ENCODE measurements around the gene ADGRF1. TPM values are rescaled to one million over a fixed set of nuclear protein-coding genes. Genes with fewer than 3 reads are reported as not detected.
A peak's percentile ranks its signal among the peaks of the same experiment; 100 is the strongest.
"Not testable (repeated sequence)": the region's sequence is repeated elsewhere in the genome, so short reads cannot be mapped to it uniquely, and the experiment has no call there.

Gene ADGRF1
- total RNA-seq, 1 donor from 2014 or later = 12.9 TPM

DNA sequence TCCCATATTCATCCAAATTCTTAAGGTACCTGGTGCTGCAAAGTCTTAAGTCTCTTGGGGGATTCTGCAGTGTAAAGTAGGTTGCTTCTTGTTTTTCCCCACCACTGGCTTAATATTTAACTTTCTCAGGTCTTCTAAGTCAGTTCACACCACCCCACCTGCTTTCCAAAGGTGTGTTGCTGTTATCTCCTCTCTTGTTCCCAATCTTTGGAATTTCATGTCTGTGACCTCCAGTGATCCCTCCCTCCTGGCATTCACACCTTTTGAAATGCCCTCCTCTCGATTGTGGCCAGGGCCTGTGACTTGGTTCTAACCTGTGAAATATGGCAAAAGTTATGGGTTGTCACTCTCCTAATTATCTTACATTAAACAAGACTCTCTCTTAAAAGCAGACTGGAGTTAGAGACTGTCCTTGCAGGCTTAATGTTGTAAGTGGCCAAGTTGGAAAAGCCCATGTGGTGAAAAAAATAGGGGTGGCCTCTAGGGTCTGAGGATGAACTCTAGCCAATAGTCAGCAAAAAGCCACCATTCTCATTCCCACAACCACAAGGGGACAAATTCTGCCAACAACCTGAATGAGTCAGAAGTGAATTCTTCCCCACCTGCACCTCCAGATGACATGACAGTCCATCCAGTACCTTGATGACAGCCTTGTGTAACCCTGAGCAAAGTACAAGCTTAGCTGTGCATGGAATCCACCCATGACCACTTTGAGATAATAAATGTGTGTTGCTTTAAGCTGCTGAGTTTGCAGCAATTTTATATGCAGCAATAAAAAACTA, 45.1 kb downstream of the ADGRF1 start:
- H3K36me3 ChIP-seq = no peaks in the 10 kb centered on the region
- H3K4me3 ChIP-seq = no peak overlapping the region
- no peak overlapping the region for H3K27ac ChIP-seq
- intact Hi-C loops (cut with DNase I) = loop anchor here (10.0 kb wide), 1 partner anchor 152 kb away; no protein-coding TSS in a partner anchor
- no peaks in the 10 kb centered on the region for H3K27me3 ChIP-seq
- H3K4me1 ChIP-seq = no peaks in the 10 kb centered on the region
- DNase-seq (no peak), ATAC-seq (no peak)
- no peaks in the 10 kb centered on the region for H3K9me3 ChIP-seq
- TF ChIP-seq, protein P1, sequence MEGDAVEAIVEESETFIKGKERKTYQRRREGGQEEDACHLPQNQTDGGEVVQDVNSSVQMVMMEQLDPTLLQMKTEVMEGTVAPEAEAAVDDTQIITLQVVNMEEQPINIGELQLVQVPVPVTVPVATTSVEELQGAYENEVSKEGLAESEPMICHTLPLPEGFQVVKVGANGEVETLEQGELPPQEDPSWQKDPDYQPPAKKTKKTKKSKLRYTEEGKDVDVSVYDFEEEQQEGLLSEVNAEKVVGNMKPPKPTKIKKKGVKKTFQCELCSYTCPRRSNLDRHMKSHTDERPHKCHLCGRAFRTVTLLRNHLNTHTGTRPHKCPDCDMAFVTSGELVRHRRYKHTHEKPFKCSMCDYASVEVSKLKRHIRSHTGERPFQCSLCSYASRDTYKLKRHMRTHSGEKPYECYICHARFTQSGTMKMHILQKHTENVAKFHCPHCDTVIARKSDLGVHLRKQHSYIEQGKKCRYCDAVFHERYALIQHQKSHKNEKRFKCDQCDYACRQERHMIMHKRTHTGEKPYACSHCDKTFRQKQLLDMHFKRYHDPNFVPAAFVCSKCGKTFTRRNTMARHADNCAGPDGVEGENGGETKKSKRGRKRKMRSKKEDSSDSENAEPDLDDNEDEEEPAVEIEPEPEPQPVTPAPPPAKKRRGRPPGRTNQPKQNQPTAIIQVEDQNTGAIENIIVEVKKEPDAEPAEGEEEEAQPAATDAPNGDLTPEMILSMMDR (IDR thresholded peaks at IDR 0.05) = no peak

DNA sequence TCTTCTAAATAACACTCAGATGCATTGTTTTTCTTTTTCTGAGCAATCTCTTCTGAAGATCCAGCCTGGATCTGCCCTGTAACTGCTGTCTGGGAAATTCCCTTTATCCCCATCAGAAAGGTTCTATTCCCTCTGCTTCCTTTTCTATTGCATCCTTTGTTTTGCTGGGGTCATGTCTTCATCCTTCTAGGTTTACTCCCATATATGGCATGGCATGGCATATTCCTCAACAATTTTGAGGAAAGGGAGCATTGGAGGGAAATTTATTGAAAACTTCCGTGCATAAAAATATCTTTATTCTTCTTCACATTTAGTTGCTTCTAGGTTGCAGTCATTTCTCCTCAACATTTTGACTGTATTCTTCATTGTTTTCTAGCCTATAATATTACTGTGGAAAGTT, 47.2 kb downstream of the ADGRF1 start:
- TF ChIP-seq, protein P1 (IDR thresholded peaks at IDR 0.05) = no peak
- H3K27me3 ChIP-seq = no peaks in the 10 kb centered on the region
- no peaks in the 10 kb centered on the region for H3K9me3 ChIP-seq
- no peak overlapping the region for H3K4me3 ChIP-seq
- DNase-seq (no peak), ATAC-seq (no peak)
- intact Hi-C loops (cut with DNase I) = loop anchor here (10.0 kb wide), 1 partner anchor 150 kb away; no protein-coding TSS in a partner anchor
- H3K36me3 ChIP-seq = no peaks in the 10 kb centered on the region
- no peak overlapping the region for H3K27ac ChIP-seq
- H3K4me1 ChIP-seq = peaks cover 15% of the 10 kb centered on the region

DNA sequence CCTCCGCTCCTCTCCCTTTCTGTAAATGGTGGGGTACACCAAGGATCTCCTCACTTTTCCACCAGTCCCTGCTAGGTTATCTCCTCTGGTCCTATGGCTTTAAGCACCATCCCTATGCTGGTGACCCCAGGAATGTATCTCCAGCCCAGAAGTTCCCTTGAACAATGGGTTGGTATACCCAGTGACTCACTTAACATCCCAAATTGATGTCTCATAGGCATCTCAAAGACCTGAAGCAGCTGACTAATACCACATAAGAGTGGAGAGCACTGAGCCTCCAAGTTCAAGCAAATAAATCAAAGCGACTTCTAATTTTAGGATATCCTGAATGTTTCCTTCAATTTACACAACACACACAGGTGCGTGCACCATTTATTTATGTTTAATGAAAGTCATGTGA, 48.3 kb downstream of the ADGRF1 start:
- TF ChIP-seq, protein P1 (IDR thresholded peaks at IDR 0.05) = no peak
- intact Hi-C loops (cut with DNase I) = loop anchor here (10.0 kb wide), 1 partner anchor 149 kb away; no protein-coding TSS in a partner anchor
- no peaks in the 10 kb centered on the region for H3K27me3 ChIP-seq
- H3K27ac ChIP-seq = no peak overlapping the region
- H3K9me3 ChIP-seq = no peaks in the 10 kb centered on the region
- peaks cover 15% of the 10 kb centered on the region for H3K4me1 ChIP-seq
- H3K36me3 ChIP-seq = no peaks in the 10 kb centered on the region
- ATAC-seq (peak; percentile 82), DNase-seq (no peak)
- H3K4me3 ChIP-seq = no peak overlapping the region

DNA sequence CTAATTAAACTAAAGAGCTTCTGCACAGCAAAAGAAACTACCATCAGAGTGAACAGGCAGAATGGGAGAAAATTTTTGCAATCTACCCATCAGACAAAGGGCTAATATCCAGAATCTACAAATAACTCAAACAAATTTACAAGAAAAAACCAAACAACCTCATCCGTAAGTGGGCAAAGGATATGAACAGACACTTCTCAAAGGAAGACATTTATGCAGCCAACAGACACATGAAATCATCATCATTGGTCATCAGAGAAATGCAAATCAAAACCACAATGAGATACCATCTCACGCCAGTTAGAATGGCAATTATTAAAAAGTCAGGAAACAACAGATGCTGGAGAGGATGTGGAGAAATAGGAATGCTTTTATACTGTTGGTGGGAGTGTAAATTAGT, 49.7 kb downstream of the ADGRF1 start:
- not testable (repeated sequence) for H3K27me3 ChIP-seq, ATAC-seq, H3K36me3 ChIP-seq, H3K9me3 ChIP-seq, H3K4me3 ChIP-seq, DNase-seq, H3K27ac ChIP-seq
- H3K4me1 ChIP-seq = peaks cover 20% of the 10 kb centered on the region
- intact Hi-C loops (cut with DNase I) = loop anchor here (10.0 kb wide), 1 partner anchor 148 kb away; no protein-coding TSS in a partner anchor

DNA sequence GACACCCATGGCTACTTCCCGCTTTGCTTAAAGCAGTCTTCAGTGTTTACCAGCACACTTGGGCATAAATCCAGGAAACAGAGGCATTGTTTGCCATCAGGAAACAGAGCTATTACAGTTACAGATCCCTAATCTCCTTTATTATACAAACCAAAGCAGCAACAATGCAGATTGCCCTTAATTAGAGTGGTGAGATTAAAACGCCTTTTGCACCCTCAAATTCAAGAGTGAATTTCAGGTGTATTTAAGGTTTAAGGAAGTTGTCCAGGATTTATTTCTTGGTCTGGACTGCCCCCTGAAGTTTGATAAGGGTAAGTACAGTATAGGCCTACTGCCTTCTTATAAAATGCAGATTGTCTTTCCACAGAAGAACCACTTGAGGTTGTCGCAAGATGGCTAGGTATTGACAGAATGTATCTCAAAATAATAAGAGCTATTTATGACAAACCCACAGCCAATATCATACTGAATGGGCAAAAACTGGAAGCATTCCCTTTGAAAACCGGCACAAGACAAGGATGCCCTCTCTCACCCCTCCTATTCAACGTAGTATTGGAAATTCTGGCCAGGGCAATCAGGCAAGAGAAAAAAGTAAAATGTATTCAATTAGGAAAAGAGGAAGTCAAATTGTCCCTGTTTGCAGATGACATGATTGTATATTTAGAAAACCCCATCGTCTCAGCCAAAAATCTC, 51.2 kb downstream of the ADGRF1 start:
- Histone ChIP-seq H3K27ac (peak overlapping the region; percentile 70), H3K4me1 (peaks cover 20% of the 10 kb centered on the region)
- TF ChIP-seq, protein P1 (IDR thresholded peaks at IDR 0.05) = peak; percentile 77
- H3K27me3 ChIP-seq, H3K4me3 ChIP-seq, H3K36me3 ChIP-seq, H3K9me3 ChIP-seq, DNase-seq: not testable (repeated sequence)
- intact Hi-C loops (cut with DNase I) = loop anchor here (10.0 kb wide), 1 partner anchor 146 kb away; no protein-coding TSS in a partner anchor
- ATAC-seq = peak; percentile 90
